ENCODE measurements around the gene CLEC19A.

DNA sequence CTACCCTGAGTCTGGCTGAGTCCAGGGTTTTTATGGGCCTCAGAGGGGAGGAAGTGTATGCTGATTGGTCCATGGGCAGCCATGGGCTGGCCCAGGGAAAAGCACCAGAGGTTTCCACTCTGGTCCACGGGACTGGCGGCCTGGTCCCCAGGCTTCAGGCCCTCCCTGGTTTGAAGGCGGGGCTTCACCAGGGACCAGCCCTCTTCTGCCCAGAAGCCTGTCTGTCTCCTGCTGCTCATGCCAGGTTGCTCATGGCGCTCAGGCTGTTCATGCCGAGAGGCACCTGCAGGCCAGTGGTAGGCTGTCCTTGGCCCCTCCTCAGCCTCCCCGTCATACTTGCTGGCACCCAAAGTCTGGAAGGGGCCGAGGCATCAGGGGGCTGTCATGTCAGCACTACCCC lies 45.0 kb upstream of the CLEC19A start:
- TF ChIP-seq CTCF (conservative IDR thresholded peaks at IDR 0.05 in 1 of 2, IDR thresholded peaks at IDR 0.05 in 1 of 2; ENCODE audit: extremely low read depth in 1 of 2, insufficient read depth in 1 of 2, low read depth in 1 of 2, low read length in 2 of 2) = no peak
- TF ChIP-seq EZH2 (IDR thresholded peaks at IDR 0.05; ENCODE audit: borderline replicate concordance, low read length) = no peak

All from mammary epithelial cell (primary cell).